GM19351 (cell line): Measurements from ENCODE around the gene EHD1.

Source experiments
- ATAC-seq: cut with Tn5 transposase; IDR thresholded peaks from one replicate; pipeline ENCODE4 v1.9.1; 2021; ENCODE audit warnings: mild to moderate bottlenecking, moderate library complexity; ENCODE audit not compliant: unreplicated experiment

EHD1 gene

DNA sequence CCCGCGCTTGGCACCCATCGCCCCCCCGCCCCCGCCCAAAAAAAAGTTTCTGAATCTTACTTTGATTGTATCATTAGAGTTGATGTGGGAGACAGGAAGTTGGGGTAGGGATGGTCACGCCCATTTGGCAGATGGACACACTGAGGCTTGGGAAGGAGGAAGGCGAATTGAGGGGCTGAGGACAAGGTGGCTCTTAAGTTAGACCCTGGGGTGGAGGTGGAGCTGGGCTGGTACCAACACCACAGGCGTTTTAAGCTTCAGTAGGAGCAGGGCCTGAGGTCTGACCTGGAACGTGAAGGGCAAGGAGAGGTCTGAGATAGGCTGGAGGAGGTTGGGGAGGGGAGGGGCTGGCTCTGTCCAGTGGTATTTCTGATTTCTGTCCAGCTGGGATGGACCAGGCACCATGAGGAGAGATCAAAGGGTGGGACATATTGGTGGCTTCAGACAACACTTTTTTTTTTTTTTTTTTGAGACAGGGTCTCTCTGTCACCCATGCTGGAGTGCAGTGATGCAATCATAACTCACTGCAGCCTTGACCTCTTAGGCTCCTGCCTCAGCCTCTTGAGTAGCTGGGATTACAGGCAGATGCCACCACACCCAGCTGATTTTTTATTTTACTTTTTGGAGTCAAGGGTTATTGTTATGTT is 33.2 kb downstream of the EHD1 start:
- ATAC-seq, result no peak

DNA sequence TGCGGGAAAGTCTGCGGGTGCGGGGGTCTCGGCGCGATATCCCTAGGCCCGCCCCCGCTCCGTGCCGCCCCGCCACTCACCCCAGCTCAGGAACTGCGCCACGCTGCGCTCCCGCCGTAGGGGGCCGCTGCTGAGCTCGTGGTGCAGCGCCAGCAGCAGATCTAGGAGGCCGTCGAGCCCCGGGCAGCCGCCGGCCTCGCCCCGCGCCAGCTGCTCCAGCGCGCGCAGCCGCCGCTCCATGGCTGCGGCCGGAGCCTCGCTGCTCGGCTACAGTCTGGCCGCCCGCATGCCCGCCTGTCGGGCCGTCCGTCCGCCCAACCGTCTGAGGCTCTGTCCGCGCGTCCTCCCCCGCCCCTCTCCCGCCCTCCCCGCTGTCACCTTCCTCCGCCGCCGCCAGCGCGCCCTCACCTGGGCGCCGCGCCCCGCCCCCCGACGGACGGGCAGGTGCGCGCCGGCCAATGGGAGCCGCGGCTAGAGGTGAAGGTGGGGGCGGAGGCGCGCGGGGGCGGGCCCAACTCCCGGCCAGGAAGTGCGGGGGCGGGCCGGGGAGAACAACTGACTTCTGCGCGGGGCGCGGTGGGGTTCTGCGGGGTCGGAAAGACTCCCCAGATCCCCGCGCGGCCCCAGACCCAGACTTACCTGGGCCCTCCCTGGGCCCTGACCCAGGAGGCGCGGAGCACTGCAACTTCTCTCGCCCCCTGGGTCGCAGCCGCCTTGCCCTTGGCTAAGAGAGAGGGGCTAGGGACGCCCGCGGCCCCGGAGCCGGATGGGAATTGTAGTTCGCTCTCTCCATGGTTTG is 33.9 kb downstream of the EHD1 start, which contains the start of gene CDC42BPG:
TSS of gene CDC42BPG (minus strand) at position 324 of the 799 bp plus-strand sequence. CDS start at position 240, 84 bp downstream.
- ATAC-seq, result no peak

- ATAC-seq, result no peak
These were observed 34.6 kb downstream of the EHD1 start for GRCh38 chr11:64843686-64844329.

- no peak for ATAC-seq
These were observed 35.4 kb downstream of the EHD1 start for GRCh38 chr11:64842851-64843685.

DNA sequence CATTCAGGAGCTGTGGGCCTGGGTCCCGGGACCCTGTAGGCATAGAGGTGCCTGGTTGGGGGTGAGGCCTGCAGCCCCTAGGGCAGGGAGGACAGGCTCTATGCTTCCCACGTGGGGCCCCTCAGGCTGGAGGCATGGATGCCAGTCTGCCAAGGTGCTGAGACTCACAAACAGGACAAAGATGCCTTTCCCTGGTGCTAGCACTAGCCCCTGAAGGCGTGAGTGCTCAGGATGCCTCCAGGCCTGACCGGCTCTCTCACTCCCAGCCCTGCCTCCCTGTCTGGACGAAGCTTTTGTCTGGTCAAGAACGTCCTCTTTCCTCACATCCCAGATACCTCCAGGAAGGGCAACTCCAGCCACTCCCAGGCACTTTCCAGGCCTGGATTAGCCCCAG is 36.1 kb downstream of the EHD1 start:
- no peak for ATAC-seq

GRCh38 chr11:64841592-64842365 is 36.6 kb downstream of the EHD1 start:
- no peak for ATAC-seq

- no peak for ATAC-seq
These were observed 38.3 kb downstream of the EHD1 start for GRCh38 chr11:64839887-64840782.

DNA sequence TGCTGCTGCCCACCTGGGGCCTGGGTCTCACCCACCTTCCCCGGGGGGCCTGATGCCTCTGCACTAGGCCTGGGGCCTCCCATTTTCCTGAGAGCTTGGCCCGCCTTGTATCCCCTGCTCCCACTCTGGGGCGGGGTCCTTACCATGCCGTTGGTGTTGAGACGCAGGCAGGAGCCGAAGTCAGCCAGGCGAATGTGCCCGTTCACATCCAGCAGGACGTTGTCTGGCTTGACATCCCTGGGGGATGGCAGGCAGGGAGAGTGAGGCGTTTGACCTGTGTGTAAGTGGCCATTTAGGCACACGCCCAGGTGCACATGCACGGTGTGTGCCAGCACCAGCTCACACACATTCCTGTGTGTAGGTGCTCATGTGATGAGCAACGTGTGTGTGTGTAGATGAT is 39.1 kb downstream of the EHD1 start:
- no peak for ATAC-seq

GRCh38 chr11:64838600-64839334 is 39.7 kb downstream of the EHD1 start:
- no peak for ATAC-seq

DNA sequence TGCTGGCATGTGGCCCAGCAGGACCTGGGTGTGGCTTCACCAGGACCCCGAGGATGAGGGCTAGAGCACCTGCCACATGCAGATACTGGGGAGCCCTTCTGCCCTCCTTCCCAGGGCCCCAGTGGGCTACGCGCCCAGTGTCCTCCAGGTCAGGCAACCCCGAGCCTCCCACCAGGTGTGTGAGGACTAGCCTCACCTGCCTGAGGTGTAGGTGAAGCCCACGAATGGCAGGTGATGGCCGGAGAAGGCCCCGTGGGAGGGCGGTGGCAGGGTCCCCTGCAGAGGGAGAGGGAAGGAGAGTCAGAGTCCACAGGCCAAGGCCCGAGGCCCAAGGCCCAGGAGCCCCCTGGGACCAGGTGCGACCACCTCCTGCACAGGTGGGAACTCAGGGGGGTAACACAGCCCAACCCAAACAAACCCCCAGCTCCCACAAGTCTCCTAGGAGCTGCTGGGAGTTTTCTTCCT is 40.5 kb downstream of the EHD1 start:
- no peak for ATAC-seq

DNA sequence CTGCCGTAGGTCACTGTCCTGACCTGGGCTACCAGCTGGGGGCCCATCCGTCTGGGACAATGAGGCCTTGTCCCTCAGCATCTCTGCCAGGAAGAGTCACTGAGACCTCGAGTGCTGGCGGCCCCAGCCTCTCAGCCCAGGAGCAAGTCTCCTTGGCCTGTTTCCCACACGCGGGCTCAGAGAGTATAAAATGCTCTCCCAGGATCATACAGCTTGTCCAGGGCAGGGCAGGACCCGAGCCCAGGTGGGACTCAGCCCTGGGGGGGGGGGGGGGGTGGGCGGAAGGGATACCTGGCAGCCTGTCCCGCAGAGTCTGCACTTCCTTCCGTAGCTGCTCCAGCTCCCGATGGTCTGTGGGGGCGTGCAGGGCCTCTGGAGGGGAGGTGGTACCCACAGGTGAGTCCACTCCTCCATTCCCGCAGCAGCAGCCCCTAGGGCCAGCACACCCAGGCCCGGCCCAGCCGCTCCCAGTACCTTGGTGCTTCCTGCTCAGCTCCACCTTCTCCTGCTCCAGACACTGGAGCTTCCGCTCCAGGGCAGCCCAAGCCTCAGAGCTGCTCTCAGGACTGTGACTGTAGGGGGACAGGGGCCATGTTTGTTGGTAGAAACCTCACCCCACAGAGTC is 41.9 kb downstream of the EHD1 start:
- no peak for ATAC-seq

DNA sequence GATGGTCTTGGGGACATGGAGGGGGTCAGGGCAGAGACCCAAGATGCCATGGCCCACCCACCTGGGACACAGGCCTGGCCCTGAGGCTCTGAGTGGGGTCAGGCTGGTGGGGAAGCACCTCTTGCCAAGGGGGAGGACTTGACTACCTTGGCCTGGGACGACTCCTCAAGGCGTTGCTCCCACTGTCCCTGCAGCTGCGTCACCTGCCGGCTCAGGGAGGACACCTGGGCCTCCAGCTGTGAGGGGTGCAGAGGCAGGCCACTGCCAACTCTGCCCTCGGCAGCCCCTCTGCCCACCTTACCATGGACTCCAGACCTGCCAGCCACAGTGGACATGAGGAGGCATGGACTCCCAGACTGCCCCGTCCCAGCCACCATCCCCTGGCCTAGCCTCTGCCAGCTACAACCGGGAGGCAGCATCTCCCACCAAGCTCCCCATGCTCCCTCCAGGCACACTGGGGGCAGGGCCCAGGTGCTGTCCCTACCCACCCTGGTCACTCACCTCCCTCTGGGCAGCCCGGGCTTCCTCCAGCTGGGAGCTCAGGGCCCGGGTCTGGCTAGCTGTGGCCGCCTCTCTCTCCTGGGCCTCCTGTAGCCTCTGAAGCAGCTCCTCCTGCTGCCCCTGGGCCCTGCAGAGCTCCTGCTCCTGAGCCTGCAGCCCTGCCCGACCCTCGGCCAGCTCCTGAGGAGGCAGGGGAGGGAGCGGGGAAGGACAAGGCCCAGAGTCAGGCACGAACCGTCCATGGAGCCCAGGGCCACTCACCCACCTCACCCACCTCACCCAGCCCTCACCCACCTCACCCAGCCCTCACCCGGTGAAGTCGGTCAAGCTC is 42.6 kb downstream of the EHD1 start:
- ATAC-seq, result no peak

- ATAC-seq, result no peak
These were observed 43.5 kb downstream of the EHD1 start for GRCh38 chr11:64834723-64835615.

DNA sequence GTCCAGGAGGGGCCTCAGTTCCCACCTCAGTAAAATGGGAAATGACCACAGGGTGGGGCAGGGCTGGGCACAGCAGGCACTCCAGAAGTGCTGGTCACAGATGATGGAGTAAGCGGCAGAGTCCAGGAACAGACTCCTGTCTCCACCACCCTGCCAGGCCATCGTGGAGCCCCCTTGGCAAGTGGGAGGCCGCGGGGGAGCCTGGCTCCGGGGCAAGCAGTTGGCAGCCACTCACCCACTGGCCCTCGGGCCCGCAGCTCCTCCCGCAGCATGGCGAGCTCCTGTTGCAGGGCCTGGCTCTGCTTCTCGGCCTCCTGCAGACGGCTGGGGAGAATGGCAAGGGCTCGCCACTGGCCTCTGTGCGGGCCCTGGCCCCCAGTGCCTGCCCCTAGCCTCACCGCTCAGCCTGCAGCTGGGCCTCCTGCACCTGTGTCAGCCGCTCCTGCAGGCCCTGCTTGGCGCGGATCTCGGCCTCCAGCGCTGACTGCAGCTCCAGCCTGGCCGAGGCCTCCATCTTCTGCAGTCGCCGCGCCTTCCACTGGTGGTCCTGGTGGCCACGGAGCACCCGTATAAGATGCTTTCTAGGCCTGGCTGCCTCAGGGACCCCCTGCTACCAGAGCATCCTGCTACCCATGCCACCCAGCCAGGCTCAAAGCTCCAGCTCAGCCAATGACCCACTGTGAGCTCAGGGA is 44.2 kb downstream of the EHD1 start:
- ATAC-seq, result no peak

- no peak for ATAC-seq
These were observed 44.9 kb downstream of the EHD1 start for GRCh38 chr11:64833509-64833908.

DNA sequence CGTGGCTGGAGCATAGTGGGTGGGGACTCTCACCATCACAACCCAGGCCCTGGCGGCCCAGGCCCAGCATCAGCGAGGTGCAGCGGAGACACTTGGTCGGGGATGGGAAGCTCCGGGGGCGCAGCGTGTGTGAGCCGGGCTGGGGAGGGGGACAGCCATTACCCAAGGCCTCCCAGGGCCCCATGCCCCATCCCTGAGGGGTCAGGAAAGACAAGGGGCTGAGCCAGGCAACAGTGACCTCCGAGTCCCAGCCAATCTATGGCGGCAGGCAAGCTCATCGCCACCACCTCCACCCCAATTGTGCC is 45.3 kb downstream of the EHD1 start:
- no peak for ATAC-seq
